Posterior vena cava (tissue), 2 donors: ENCODE measurements around the gene PARD3B. TPM values are rescaled to one million over a fixed set of nuclear protein-coding genes. Genes with fewer than 3 reads are reported as not detected.
A peak's percentile ranks its signal among the peaks of the same experiment; 100 is the strongest.

ENCODE experiments used
- DNase-seq: peaks from one replicate; pipeline ENCODE4 v3.0.0-alpha.2; 2020; ENCODE audit warnings: low spot score
- intact Hi-C, 2 donors: fragments of 100-400 bp; cut with DNase I; formaldehyde crosslinking; loops; one replicate each; pipeline versions ENCODE4 v1.14.1 to v1.14.2; 2022 to 2023
- total RNA-seq, 2 donors: library from RNA; stranded (reverse); fragmentation: NEBNext Ultra II Directional; extraction: Animal tissue kit (Norgen Biotek cat#: 25700); gene quantifications; one replicate each; pipeline ENCODE4 v1.2.1, GENCODE V29; 2021
- donor health status: DM: yes; HTN: yes; CAD: no.
- donor health status: DM: yes; HTN: yes; CAD: no.

Gene PARD3B
- total RNA-seq, 2 donors from 2014 or later, result 37.0 to 48.1 TPM

GRCh38 chr2:205003288-205003687 is 458.0 kb downstream of the PARD3B start:
- intact Hi-C loops, result no loop called here

DNA sequence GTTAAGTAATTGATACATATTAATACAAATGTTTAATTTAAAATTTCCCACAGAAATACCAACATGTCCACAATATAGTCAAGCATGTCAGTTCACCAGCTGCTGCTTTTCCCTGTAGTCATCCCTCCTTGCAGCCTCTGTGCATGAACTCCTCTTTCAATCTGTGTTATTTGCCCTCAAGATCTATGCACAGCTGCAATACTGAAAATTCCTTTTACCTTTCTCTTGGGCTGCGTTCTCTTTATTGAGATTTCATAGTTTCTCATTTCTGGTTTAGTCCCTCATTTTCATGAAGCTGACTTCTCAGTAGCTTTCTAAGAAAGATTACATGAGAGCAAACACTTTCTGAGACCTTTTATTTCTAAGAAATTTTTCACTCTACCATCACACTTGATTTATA is 464.9 kb downstream of the PARD3B start:
- DNase-seq, result no peak
- intact Hi-C loops, result loop anchor here in 1 of 2 donors (5.0 kb wide), 1 partner anchor 212 kb away; no protein-coding TSS in a partner anchor

More at GRCh38 chr2:205003288-205003687, 458.0 kb downstream of the PARD3B start:
- no peak for DNase-seq

DNA sequence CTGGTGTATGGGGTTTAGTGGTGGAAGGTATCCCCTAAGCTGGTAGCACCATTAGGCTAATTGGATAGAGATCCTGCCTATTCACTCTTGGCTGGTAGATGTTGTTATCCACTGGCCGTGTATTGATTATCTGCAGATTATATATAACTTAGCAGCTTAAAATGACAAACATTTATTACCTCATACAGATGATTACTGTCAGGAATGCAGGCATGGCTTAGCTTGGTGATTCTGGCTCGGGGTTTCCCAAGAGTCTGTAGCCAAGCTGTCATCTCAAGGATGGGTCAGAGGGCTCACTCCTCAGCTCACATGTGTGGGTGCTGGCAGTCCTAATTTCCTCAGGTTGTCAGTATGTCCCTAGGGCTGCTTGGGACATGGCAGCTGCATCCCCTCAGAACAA is 465.8 kb downstream of the PARD3B start:
- no peak for DNase-seq
- intact Hi-C loops, result loop anchor here in 1 of 2 donors (5.0 kb wide), 1 partner anchor 211 kb away; no protein-coding TSS in a partner anchor

DNA sequence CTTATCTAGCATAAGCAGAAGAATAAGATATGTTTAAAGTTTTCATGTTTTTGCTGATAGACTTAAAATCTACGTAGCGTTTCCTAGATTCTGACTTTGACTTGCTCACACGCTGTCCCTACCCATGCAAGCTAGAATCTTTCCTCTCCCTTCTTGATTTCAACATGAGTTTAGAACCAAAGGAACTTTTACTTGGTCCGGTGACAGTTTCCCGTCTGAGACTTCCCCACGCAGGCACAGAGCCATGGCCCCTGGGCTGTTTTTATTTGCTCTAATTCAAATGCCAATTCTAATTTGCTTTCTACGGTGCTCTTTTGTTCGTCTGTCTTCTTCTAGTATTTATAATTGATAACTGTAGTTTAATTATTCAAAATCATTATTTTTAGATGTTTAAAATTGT is 467.7 kb downstream of the PARD3B start:
- intact Hi-C loops, result loop anchor here in 1 of 2 donors (1.0 to 5.0 kb wide), 2 partner anchors 12 to 209 kb away; no protein-coding TSS in a partner anchor
- DNase-seq, result no peak

GRCh38 chr2:205013586-205013985 is 468.3 kb downstream of the PARD3B start:
- intact Hi-C loops, result loop anchor here in 1 of 2 donors (1.0 to 5.0 kb wide), 2 partner anchors 12 to 209 kb away; no protein-coding TSS in a partner anchor

GRCh38 chr2:205014201-205014600 is 468.9 kb downstream of the PARD3B start:
- no peak for DNase-seq
- intact Hi-C loops, result loop anchor here in 1 of 2 donors (5.0 kb wide), 1 partner anchor 208 kb away; no protein-coding TSS in a partner anchor

More at GRCh38 chr2:205013586-205013985, 468.3 kb downstream of the PARD3B start:
- no peak for DNase-seq

DNA sequence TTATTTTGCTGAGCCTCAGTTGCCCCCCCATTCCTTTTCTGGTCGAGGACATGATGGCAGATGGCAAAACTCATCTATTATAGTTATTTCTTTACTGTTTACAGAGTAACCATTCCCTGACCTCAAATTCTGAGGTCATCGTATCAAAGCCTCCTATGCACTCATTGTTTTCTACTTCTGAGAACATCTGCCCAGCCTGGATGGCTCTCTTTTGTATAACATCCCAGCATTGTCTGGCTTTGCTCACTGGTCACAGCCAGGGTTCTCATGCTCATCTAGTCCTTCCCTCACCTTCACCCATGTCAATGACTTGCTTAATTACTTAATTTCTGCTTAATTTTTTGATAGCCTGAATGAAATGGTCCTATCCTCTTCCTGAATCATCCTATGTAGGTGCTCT is 472.1 kb downstream of the PARD3B start:
- DNase-seq, result no peak
- intact Hi-C loops, result no loop called here

DNA sequence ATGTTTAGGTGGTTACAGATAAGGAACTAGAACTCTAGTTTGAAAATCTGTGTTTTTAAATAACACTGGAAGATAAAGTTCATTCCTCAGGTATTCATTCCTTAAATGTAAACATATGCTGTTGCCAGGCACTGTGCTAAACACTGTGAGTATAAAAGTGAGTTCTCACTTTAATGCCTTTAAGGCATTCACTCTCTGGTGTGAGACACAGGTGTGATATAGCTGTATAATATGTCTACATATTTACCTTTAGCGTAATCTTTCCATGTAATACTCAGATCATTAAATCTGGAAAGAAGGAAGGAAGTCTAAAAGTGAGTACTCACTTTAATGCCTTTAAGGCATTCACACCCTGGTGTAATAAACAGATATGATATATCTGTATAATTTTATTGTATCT is 472.6 kb downstream of the PARD3B start:
- intact Hi-C loops, result no loop called here
- no peak for DNase-seq

GRCh38 chr2:205020673-205021072 is 475.4 kb downstream of the PARD3B start:
- DNase-seq, result no peak
- intact Hi-C loops, result no loop called here

GRCh38 chr2:205022841-205023240 is 477.6 kb downstream of the PARD3B start:
- intact Hi-C loops, result no loop called here
- DNase-seq, result no peak

DNA sequence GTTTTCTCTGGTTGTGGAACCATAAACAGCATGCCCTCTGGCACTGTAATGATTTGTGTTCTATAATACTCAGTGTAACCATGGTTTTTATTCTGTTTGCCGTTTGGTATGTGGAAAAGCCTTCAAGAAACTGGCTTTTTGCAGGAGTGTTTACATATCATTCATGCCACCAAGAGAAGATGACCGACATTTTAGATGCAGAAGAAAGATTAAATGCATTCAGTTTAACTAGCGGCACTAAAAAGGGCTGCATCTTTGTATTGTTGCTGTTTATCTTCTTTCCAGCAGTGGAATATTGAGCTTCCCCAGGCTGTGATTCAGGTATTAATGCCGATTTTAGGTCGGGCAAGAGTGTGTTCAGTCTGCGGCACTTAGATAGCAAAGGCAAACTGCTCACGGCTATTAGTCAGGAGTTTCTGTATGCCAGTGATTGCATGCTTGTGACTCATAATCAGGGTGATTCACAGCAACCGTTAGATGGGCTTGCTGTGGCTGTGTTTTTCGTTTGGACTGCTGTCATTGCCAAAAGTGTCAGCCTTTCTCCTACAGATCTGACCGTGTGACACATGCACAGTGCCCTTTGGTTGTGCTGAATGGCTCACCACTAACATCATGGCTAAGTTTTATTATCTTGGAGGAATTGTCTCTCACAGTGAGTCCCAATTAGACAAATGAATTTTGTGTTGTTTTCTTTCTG is 479.7 kb downstream of the PARD3B start:
- intact Hi-C loops, result loop anchor here in 1 of 2 donors (1.0 kb wide), 1 partner anchor 12 kb away; no protein-coding TSS in a partner anchor
- DNase-seq, result peak; percentile 84

GRCh38 chr2:205025580-205026240 is 480.4 kb downstream of the PARD3B start:
- intact Hi-C loops, result loop anchor here in 1 of 2 donors (1.0 kb wide), 1 partner anchor 12 kb away; no protein-coding TSS in a partner anchor
- no peak for DNase-seq

DNA sequence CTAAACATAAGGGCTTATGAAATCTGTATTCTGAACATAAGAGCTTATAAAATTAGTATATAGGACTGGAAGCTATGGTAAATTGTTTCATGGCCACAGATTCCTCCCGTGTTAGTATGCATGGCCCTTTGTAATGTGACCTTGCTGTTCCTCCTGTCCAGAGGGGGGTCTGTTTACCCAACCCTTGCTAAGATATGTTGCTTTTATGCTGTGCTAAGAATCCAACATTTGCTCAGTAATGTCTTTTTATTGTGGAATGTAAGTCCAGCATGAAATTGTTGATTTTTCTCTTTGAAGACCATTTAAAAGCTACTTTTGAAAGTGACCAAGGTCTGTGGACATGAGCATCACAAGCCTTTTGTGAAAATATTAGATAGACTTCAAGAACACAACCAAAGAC is 485.4 kb downstream of the PARD3B start:
- intact Hi-C loops, result no loop called here

DNA sequence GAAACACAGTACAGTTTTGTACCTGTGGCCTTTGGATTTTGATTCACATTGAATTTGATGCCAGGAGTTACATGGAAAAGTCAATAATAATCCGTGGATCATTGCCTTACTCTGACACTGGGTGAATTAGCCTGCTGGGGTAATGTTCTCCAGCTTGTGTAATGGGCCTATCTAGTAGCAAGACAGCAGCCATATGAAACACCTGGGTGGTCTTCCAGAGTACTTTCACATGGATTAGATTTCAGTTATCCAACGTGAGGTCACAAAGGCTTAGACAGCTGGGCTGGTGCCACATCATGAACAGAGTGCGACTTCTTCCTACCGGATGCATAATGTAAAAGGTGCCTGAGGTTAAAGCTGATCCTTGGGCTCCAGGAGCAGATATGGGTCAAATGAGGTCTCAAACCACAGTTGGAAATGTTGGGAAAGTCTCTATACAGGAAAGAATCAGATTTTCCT is 486.8 kb downstream of the PARD3B start:
- intact Hi-C loops, result no loop called here
- no peak for DNase-seq

More for the DNA sequence above, 485.4 kb downstream of the PARD3B start:
- no peak for DNase-seq

GRCh38 chr2:205033431-205033830 is 488.2 kb downstream of the PARD3B start:
- no peak for DNase-seq
- intact Hi-C loops, result no loop called here

- DNase-seq, result no peak
- intact Hi-C loops, result no loop called here
Measured at GRCh38 chr2:205034034-205034433, 488.8 kb downstream of the PARD3B start.

GRCh38 chr2:205040323-205040722 is 495.0 kb downstream of the PARD3B start:
- DNase-seq, result no peak
- intact Hi-C loops, result no loop called here

DNA sequence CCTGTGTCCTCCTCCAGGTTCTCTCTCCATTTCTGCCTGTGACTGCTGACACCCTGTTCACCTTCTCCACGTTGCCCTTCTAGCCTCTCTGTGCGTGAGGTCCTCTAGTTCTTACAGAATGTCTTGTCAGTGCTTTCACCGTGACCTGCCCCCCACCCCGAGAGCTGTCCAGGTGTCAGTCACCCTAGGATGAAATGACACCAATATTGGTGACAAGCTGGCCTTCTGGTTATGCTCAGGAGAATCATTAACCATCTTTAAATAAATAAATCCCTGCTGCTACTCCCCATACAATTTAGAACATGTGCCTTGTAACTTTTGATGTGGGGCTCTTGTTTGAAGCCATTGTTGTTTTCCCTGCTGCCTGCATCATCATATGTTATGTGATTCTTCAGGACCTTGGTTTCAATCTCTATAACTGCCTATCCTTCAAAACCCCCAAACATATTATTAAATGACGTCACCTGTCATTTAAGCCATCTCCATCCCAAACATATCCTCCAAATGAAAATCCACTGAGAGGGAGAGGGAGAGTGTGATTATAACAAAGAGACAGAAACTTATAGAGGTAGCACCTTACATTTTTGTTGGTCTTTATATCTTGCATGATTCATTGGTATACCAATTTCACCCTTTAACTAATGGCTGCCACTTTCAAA is 496.3 kb downstream of the PARD3B start:
- DNase-seq, result no peak
- intact Hi-C loops, result no loop called here

- intact Hi-C loops, result no loop called here
- no peak for DNase-seq
Measured at GRCh38 chr2:205043285-205043684, 498.0 kb downstream of the PARD3B start.

DNA sequence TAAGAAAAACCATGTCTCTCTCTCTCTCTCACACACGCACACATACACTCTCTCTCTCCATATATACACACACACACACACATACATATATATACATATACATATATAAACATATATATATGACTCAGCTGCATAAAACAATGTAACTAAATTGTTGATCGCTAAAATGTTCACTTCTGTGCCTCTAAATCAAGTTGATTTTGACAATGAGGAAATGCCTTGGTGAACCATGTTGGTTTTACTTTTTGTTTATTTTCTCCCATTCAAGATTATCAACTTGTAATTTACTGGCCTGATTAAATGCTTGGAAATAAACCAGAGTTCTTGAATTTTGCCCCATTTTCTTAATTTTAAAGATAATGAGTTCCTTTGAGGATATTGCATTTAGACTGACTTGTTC is 500.4 kb downstream of the PARD3B start:
- intact Hi-C loops, result no loop called here

More for the DNA sequence above, 500.4 kb downstream of the PARD3B start:
- no peak for DNase-seq
